Renal cortex interstitium (tissue), 11 donors: ENCODE results near the gene SIGLEC14. TPM values are rescaled to one million over a fixed set of nuclear protein-coding genes. Genes with fewer than 3 reads are reported as not detected.
A peak's percentile ranks its signal among the peaks of the same experiment; 100 is the strongest.
"Not testable (repeated sequence)": the region's sequence is repeated elsewhere in the genome, so short reads cannot be mapped to it uniquely, and the experiment has no call there.

Experiments
- DNase-seq, 11 donors: peaks; one replicate each; pipeline ENCODE4 v3.0.0-alpha.2; 2013; ENCODE audit warnings: low read depth in 9 of 11, low spot score in 4 of 11; ENCODE audit errors: extremely low read depth in 1 of 11
- polyA plus RNA-seq, 3 donors: library from polyadenylated mRNA; unstranded; fragments of 120-200 nt; gene quantifications; one replicate each; pipeline ENCODE4 v1.2.1, GENCODE V29; 2013; ENCODE audit not compliant: insufficient read length in 3 of 3

SIGLEC14 gene
- polyA plus RNA-seq, 3 donors: 0.60 to 0.89 (median 0.64) TPM

- peak in 4 of 11 donors; percentile 15 to 30 (median 20) for DNase-seq
Observed at GRCh38 chr19:51681286-51681941, 34.8 kb upstream of the SIGLEC14 start.

- no peak for DNase-seq
Observed at GRCh38 chr19:51680474-51680873, 33.8 kb upstream of the SIGLEC14 start.

- DNase-seq: no peak
Observed at GRCh38 chr19:51676566-51677083, 30.0 kb upstream of the SIGLEC14 start.

- DNase-seq: not testable (repeated sequence)
Observed at GRCh38 chr19:51675911-51676565, 29.4 kb upstream of the SIGLEC14 start.

GRCh38 chr19:51668216-51668615, 21.6 kb upstream of the SIGLEC14 start:
- DNase-seq: no peak

GRCh38 chr19:51664997-51665396, 18.4 kb upstream of the SIGLEC14 start:
- DNase-seq: no peak

GRCh38 chr19:51664131-51664530, 17.5 kb upstream of the SIGLEC14 start:
- DNase-seq: no peak

GRCh38 chr19:51663650-51664049, 17.0 kb upstream of the SIGLEC14 start:
- no peak for DNase-seq

GRCh38 chr19:51660975-51661600, 14.5 kb upstream of the SIGLEC14 start:
- DNase-seq: peak; percentile 57 to 84 (median 71)

- no peak for DNase-seq
Observed at GRCh38 chr19:51654783-51655182, 8.2 kb upstream of the SIGLEC14 start.

- DNase-seq: no peak
Observed at GRCh38 chr19:51653162-51653561, 6.5 kb upstream of the SIGLEC14 start.

GRCh38 chr19:51652266-51652665, 5.6 kb upstream of the SIGLEC14 start:
- DNase-seq: no peak

- no peak for DNase-seq
Observed at GRCh38 chr19:51651216-51651846, 4.7 kb upstream of the SIGLEC14 start.

- DNase-seq: no peak
Observed at GRCh38 chr19:51647318-51647717, 693 bp upstream of the SIGLEC14 start.

GRCh38 chr19:51644636-51645271, 1.9 kb downstream of the SIGLEC14 start:
- peak in 2 of 11 donors; percentile 3 to 14 for DNase-seq

GRCh38 chr19:51641648-51642047, 5.0 kb downstream of the SIGLEC14 start:
- no peak for DNase-seq

GRCh38 chr19:51640386-51640785, 6.2 kb downstream of the SIGLEC14 start:
- no peak for DNase-seq

- DNase-seq: no peak
Observed at GRCh38 chr19:51639916-51640315, 6.7 kb downstream of the SIGLEC14 start.

GRCh38 chr19:51637362-51637978, 9.2 kb downstream of the SIGLEC14 start:
- no peak for DNase-seq
